UCSD-AML1 (cell line): ENCODE results near the gene HOXB13.

ENCODE experiments used
- DNase-seq: peaks from one replicate; lab custom pipeline; 2025; ENCODE audit not compliant: unreplicated experiment; lab: John Stamatoyannopoulos, UW

HOXB13 gene

DNA sequence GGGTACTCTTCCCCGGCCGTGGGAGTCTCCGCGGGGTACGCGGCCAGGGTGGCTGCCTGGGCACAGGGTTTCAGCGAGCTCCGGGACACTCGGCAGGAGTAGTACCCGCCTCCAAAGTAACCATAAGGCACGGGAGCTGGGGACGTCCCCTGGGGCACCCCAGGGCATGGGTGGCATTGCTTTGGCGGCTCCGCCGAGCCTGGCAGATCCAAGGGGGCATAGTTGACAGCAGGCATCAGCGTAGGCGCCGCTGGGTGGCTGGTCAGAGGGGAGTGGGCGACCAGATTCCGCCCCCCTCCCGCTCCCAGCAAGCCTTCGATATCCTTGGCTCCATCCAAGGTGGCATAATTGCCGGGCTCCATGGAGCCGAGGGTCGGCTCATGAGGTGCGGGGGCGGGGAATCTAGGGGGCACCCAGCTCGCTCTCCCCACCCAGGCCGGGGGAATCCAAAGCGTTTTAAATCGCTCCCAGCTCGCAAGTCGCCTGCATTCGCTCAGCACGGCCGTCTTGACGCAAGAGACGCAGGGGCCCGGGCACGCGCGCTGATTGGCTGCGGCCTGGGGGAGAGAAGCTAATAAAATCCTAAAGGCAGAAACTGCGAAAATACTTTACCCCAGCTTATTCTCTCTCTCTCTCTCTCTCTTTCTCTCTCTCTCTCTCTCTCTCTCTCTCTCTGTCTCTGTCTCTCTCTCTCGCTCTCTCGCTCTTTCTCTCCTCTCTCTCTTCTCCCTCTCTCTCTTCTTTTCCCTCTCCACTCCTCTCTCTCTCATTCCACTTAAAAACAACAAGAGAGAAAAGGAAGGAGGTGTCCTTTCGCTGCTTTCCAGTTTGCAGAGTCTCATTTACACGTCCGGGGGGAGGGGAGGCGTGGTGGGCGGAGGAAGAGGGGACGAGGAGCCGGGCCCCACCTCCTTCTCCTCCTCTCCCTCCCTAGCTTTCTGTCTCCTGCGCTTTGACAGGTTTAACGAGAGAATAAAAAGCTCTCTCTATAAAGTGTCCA is at the start of gene HOXB13:
Gene HOXB13, minus strand, starts transcription at position 519 of the 1,000 bp plus-strand sequence. Its CDS starts 157 bp downstream, at position 362.
- no peak for DNase-seq

DNA sequence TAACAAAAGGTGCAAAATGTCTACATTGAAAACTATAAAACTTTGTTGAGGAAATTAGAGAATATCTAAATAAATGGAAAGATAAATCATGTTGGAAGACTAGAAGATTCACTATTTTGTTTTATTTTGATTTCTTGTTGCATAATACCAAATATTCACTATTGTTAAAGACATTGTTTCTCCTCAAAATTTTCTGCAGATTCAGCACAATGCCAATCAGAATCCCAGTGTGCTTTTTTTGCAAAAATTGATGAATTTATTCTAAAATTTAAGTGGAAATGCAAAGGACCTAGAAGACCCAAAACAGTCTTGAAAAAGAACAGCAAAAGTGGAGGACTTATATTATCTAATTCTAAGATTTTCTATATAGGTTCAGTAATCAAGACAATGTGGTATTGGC is 48.1 kb upstream of the HOXB13 start:
- no peak for DNase-seq

DNA sequence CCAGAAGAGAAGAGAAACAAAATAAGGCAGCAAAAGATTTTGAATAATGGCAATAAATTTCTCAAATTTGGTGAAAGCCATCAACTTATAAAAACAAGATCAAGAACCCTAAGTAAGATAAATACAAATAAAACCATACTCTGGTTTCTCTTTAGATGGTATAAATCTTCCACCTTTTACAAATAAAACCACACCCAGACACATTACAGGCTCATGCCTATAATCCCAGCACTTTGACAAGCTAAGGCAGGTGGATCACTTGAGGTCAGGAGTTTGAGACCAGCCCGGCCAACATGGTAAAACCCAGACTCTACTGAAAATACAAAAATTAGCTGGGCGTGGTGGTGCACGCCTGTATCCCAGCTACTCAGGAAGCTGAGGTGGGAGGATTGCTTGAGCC is 44.7 kb upstream of the HOXB13 start:
- DNase-seq = no peak

DNA sequence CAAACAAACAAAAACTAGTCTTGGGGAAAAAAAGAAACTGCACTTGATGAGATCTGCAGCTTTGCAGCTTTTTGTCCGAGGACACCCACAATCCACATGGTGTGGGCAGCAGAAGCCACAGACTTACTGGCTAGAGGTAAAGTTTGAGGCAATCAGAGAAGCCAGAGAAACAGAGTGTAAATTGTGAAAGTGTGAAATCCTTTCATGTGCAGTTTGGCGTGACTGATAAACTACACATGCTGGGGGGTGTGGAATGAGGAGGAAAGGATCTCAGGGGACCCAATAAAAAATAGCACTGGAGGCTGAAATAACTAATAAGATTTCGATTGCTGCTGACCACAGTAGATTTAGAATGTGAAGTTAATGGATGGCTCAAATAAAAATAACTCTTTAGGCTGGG is 42.4 kb upstream of the HOXB13 start:
- no peak for DNase-seq

DNA sequence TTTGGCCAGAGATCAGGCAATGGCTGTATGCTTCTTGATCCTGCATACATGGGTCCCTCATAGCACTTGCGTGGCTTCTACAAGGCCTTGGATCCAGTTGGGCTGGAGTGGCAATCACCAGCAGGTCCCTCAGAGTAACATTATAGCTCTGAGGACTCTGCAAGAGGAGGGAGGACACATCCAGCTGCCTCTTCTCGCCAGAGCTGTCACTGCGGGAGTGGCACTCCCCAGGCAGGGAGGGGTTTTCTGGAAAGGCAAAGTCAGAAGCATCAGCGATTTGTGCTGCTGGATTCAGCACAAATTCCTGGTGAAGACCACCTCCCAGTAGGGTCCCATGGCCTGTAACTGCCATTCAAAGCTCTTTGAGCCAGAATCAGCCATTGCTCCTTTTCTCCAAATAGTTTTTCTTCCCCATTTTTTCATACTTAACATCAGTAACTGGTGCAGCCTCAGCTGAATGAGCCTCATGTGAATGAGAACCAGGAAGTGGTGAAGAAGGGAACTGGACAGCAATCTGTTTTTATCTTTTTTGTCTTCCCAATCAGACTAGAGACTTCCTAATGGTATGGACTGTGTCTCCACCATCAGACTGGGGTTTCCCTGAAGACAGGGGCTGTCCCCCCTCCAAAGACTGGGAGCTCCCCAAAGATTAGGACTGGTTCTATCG is 40.6 kb upstream of the HOXB13 start:
- DNase-seq = no peak

DNA sequence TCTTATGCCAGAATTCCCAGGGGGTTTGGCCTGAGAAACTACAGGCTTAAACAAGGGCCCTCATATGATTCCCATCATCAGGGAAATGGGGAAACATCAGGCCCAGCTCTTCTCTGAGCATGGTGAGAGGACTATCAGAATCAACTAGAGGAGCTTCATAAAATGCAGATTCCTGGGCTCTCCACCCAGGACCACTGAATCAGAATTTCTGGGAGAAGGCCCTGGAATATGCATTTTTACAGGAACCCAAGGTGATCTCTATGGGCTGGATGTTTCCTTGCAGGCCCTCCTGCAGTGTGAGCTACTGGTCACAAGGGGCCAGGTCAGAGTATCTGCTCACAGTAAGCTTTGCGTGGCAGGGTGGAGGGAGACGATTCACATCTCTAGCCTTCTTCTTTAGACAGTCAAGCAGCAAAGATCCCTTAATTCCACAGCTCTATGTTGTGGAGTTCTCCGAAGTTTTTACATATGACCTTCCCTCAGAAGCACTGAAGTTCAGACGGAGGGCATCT is 38.8 kb upstream of the HOXB13 start:
- DNase-seq = no peak

DNA sequence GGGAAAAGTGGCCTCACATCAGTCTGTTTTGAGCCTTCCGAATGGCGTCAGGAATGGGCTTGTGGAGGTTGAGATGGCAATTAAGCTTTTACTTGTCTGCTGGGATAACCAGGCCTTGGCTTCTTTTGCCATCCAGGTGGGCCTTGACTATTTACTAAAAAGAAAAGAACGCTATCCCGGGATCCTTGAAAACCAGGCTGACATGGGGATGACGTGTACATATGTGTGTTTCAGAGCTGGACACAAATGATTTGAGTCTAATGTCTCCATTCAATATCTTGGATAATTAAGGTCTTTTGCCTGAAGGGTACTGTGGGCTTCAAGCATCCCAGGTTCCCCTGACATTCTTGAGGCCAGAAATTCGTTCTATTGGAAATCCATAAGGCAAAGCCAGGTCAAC is 32.6 kb upstream of the HOXB13 start:
- DNase-seq = no peak

DNA sequence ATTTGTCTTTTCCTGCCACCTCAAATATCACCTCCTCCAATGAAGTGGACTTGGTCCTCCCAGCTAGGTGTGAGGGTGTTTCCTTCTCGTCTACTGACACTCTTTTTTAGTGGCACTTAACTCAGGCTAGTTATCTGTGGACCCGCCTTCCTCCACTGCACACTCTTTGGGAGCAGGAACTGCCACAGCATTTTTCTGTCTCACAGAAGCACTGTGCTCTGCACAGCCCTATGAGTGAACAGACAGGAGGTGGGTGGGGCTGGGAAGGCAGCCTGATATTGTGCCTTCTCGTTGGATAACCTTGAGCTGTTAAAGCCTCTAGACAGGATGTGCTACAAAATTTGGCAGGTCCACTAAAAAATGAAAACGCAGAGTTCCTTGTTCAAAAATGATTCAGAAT is 31.9 kb upstream of the HOXB13 start:
- DNase-seq = no peak

DNA sequence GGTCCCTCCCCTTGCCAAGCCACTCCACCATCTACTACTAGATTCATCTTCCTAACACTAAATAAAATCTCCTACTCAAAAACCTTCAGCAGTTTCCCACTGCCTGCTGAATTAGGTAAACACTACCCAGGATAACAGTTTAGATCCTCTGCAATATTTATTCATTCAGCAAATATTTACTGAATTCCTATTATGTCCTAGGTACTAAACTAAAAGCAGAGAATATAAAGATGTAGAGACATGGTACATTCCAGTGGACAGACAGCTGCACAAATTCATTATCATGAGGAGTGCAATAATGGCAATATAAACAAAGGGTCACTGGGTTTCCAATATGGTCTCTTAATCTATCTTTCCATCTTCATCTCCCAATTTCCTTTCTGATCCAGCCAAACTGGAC is 30.7 kb upstream of the HOXB13 start:
- DNase-seq = no peak

DNA sequence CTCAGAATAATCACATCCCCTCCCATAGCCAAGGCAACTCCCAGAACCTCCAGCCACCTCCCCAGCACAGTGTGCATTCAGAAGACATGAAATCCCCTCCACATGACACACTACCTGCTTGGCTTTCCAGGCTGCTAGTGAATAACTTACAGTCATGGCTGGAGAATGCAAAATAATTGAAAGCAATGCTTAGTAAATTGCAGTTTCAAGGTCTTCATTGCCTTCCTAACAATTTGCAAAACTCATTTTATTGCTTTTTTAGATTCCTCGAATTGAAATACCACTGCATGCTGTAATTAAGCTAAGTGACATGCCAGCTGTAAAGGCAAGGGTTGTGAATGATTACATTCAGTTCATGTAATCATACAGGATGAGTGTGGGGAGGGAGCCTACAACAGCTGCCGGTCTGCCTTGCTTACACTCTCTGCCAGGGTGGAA is 29.0 kb upstream of the HOXB13 start:
- no peak for DNase-seq

DNA sequence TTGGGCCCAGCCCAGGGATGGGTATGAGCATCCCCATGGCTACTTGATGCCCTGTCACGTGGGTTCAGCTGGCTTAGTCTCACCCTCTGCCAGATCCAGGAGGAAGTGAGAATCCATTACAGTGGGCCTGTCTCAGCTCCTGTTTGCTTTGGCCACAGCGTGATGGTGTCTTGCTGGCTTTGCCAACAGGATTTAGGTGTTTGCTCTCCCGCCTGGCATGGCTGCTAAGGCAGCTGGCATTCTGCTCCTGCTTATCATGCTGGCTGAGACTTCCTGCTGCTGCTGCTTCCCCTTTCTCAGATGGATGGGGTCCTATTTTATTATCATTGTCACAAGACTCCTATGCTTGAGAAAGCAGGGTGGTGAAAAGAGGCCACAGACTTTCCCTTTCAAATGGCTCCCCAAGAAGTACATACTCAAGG is 28.3 kb upstream of the HOXB13 start:
- DNase-seq = peak; percentile 29

DNA sequence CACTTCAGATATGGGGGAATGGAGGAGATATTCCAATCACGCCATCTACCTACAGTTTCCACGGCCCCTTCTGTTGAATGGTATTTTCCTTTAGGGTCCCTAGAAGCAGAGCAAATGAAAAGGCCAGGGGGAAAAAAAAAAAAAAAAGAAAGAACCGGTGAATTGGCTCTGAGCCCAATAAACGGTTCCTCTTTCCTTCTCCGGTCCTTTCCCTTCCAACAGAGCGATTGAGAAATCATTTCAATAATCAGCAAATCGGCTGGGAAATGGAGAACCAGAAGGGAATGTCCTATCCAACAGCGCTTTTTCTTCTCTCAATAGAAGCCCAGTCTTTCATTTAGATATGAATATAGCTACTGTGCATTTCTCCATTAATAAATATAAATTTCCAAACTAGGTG is 26.8 kb upstream of the HOXB13 start:
- no peak for DNase-seq

DNA sequence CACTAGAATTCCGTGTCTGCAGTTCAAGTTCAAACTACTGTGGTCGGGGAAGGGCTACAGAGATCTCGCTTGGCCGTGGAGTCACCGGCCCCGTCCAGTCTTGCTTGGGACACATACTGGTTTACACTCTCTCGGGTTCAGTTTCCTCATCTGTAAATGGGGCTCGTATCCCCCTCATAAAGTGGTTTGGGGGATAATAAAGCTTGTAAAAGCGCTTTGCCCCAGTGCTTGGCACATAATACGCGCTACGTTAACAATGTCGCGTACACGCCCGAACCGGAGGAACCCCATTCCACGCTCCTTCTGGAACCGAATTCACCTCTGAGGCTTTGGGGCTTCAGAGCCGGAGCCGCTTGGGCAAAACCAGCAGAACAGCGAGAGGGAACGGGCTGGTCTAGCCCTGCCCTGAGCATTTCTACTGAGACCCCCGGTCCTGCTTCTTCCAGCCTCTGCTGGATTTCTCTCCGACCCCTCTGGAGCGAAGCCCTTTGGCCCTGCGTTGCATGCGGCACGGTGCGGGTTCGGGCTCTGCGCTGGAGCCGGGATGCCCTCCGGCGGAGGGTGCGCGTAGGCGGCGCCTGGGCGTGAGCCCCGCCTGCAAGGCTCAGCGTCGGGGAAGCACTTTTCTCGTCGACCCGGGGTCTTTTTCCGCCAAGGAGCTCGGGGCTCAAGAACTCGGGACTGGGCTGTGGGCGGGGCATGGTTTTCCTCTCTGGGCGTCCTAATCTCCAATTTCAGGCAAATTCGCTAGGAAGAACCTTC is 26.1 kb upstream of the HOXB13 start:
- DNase-seq = no peak

DNA sequence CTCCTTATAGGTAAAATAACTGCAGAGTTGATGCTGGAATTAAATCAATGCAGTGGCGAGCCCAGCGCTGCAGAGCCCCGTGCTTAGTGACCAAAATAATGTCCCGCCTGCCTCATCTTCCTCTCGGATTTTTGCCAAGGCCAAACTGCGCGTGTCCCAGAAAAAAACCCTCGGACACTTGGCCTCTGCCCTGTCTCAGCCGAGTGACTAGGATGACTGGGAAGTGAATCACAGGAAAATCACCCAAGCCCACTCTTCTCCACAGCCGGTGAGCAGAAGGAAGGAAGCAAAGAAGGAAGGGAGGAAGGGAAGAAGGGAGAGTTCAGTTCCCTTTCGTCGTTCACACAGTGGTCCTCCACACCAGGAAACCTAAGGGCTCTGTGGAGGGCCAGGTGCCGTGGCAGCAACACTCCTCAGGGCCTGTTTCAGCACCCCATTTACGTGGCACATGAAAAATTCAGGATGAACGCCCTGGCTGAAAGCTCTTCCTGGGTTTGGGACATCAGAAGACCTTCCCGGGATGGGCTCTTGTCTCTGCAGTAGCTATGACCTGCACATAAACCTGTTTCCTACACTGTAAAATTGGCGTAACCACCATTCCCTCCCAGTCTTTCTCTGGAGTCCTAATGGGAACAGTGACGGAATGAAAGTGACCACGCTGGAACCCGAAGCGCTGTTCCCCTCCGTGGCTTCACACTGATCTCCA is 25.4 kb upstream of the HOXB13 start:
- no peak for DNase-seq

DNA sequence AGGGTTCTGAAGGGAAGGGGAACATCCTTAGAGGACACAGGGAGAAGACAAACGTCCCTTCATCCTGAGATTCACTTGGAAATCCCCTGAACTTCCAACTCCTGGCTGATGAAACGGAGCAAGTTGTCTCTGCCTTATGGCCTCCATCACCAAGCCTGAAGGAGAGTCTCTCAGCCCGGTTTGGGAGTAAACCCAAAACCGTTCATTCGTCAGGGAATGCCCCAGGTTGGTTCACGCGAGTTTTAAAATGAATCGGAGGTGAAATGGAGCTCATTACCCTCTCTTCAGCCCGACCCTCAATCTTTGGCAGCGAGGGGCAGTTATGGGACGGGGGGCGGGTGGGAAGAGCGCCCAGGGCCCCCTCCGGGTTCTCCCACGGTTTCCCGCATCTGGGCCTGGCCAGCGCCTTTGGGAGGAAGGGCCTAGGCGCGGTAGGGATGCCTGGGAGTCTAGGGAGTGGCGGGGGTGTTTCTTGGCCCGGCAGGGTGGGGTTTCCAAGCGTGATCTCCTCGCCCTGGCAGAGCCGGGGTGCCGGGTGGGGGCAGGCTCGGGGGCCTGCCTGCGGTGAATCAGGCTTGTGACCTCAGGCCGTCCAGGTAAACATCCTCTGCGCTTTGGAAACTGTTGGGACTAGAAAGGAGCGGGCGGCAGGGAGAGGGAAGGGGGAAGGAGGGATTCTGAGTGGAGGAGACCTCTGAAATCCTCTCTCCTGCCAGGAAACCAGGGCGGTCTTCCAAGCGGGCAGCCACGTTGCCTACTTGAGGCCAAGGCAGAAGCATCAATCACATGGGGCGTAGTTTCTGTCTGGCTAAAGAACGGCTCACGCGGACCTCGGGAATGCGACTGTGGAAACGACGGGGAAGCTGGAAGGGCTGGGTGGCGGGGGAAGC is 24.1 kb upstream of the HOXB13 start:
- no peak for DNase-seq

DNA sequence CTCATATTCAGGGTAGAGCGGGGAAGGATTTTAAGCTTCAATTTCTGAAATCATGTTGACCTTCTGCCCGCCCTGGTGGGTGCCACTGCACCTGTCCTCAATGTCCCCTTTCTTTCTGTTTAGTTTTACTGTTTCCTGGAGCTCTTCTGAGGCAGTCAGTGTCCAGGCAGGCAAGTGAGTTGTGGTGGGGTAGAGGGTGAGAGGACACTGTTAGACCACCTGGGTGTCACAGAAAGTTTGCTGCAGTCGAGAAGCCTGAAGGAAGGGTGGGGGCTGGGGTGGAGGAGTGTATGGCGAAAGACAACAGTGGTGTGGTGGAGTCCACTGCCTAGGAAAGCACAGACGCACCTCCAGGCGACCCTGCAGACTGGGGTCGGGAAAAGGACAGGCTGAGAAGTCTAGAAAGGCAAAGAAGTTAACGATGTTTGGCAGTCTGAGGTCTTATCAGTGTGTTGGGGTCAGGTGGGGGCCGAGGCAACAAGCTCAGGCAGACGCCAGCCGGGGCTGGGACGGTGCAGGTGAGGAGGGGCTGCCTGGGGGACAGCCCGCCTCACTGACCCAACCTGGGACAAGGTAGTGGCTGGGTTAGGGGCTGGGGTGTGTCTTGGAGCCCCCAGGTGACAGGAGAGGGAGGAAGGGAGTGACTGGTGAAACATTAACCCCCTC is 23.3 kb upstream of the HOXB13 start:
- no peak for DNase-seq

DNA sequence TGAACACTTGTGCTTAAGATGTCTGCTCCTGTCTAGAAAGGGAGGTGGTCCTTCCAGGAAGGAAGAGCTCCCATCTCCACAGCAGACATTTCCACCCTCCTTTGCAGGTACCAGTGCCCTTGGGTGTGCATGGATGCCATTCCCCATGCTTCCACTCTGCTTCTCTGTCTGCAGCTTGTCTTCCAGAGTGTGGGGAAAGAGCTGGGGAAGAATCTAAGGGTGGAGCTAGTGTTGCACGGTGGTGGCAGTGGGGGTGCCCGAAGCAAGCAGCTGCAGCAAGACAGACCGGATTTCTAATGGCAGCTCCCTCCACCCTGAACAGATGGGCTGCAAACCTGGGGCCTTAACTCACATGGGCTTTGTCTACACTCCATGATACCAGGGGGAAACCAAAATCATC is 22.6 kb upstream of the HOXB13 start:
- DNase-seq = no peak

DNA sequence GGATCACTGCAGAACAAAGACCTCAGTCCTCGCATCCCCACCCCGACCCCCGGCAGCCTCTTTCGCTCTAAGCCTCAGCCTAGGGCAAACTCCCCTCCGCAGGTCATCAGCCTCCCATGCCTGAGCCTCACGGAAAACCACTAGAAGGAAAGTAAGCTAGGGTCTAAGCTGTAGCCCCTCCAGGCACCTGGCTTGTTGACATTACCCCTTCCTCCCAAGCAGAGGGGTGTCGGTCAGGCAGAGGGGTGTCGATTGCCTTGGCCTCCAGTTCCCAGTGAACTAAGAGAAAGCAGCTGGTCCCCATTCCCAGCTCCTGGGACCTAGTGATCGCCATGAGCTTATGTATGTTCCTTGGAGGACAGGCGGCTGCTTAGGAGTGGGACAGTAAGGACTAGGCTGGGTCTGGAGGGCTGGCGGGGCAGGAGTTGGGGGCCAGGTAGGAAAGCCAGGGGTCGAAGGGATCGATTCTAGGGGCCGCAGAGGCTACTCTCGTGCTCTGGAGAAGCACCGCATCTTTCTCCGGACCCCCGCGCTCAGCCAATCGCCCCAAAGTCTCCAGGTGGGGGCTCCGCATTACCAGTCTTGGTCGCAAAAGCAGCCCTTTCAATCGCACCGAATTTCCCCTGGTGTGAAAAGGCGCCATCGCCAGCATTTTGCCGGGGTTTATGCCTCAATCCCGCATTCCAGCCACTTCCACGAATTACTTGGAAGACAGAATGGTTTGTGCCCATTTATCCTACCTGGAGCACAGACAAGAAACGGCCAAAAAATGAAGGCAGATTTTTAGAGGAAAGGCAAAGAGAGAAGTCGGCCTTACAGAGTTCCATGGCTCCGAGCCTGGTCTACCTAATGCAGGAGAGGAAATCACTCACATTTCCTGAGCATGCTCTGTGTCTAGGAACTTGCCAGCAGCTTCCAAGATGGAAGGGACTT is 21.3 kb upstream of the HOXB13 start:
- no peak for DNase-seq
